GM11168 (cell line): ENCODE measurements around the gene GNB1.
"Not testable (repeated sequence)": the region's sequence is repeated elsewhere in the genome, so short reads cannot be mapped to it uniquely, and the experiment has no call there.

Experiments
- in situ Hi-C: fragments of 300-500 bp; cut with MboI; formaldehyde crosslinking; loops from one replicate; pipeline ENCODE4 v1.12.0; 2022; ENCODE audit warnings: low sequenced_read_pairs; ENCODE audit not compliant: unreplicated experiment

GNB1 gene

GRCh38 chr1:1890506-1891348 lies at the start of gene GNB1:
Gene GNB1 (minus strand): TSS chr1:1891087. CDS start chr1:1825453, 65,634 bp downstream.
- in situ Hi-C loops, result no loop called here

DNA sequence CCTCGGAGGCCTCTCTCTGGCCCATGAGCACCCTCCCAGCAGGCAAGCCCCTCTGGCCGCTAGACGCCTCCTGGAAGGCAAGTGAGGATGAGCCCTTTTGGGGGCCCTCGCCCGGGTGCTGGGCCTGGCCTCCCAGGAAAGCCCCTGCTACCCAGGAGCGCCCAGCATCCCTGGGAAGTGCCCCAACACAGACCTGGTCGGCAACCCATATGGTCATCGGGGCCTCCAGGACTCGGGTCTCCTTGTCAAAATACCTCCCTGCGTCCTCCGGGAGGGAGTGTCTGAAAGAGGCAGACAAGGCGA lies 49.2 kb upstream of the GNB1 start:
- in situ Hi-C loops, result no loop called here

- in situ Hi-C loops, result no loop called here
Observed at GRCh38 chr1:1939296-1940122, 48.6 kb upstream of the GNB1 start.

GRCh38 chr1:1938613-1939295 lies 47.9 kb upstream of the GNB1 start:
- in situ Hi-C loops, result no loop called here

- in situ Hi-C loops, result no loop called here
Observed at GRCh38 chr1:1938276-1938573, 47.3 kb upstream of the GNB1 start.

DNA sequence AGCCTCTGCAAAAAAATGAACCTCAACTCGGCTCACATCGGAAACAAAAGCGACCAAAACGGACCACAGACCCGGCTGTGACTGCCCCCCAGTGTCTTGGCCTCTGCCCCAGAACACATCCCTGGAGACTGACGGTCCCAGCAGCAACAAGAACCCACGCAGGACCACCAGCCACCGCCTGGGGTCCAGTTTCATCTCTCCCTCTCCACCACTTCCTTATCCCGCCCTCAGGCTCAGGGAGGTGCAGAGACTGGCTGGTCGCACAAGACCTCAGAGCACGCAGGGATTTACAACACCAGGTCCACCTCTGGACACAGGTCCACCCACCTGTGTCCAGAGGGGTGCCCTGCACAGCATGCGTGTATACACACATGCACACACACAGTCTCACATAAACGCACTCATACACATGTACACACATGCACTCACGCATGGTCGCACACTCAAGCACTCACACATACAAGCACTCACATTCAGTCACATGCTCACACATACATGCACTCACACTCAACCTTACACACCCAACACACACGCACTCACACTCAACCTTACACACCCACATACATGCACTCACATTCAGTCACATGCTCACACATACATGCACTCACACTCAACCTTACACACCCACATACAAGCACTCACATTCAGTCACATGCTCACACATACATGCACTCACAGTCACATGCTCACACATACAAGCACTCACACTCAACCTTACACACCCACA lies 46.8 kb upstream of the GNB1 start:
- in situ Hi-C loops, result no loop called here

DNA sequence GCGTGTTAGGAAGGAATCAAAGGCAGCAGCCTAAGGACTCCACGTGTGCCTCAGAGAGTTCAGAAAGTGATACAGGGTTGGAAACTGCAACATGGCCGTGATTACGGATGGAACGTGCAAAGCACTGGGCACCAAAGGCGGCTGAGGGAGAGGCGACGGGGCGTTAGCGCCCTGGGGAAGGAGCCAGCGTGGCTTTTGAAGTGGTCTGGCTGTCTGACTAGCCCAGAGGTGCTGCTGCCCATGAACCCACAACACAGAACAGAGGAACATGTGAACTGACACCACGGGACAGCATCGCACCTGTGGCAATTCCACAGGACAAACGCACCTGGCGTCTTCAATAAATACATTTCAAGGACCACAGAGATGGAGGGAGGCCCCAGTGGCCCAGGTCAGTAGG lies 46.2 kb upstream of the GNB1 start:
- in situ Hi-C loops, result no loop called here

DNA sequence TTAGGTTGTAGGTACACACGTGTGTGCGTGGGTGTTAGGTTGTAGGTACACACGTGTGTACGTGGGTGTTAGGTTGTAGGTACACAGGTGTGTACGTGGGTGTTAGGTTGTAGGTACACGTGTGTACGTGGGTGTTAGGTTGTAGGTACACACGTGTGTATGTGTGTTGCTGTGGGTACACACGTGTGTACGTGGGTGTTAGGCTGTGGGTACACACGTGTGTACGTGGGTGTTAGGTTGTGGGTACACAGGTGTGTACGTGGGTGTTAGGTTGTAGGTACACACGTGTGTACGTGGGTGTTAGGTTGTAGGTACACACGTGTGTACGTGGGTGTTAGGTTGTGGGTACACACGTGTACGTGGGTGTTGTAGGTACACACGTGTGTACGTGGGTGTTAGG lies 44.0 kb upstream of the GNB1 start:
- in situ Hi-C loops, result not testable (repeated sequence)

DNA sequence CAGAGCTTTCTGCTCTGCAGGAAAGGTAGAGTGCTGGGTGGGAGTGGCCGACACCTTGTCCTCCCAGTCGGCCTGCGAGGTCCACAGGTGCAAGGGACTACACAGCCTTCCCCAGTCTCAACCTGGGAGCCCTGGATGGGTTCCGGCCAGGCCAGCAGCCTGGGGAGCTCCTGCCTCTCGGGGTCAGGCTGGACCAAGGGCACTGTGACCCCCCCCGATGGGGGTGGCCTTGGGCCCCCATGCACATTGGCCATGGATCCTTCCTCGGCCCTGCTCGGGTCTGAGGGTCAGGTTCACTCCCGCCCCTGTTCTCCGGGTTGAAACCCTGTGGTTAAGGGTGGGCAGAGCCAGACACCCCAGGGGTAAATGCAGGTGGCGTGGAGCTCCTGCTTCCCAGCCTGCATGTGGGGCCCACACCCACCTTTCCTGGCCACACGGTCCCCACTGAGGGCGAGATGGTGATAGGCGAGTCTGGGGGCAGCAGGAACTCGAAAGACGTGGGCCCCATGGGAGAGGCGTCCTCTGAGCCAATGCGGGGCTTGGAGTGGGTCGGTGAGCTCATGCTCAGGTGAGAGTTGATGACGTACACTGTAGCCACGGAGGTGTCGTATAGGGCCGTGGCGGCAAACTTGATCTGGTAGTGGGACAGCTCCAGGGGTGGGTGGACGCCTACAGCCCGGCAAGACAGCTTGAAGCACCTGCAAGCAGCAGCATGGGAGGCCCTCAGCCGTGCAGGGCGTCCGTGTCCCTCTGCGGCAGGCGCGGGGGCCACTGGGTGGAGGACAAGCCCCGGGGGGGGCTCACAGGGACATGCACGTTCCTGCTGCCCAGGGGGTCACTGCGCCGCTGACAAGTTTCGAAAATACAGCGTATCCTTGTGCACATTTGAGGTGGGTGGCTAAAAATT lies 39.0 kb upstream of the GNB1 start:
- in situ Hi-C loops, result no loop called here

DNA sequence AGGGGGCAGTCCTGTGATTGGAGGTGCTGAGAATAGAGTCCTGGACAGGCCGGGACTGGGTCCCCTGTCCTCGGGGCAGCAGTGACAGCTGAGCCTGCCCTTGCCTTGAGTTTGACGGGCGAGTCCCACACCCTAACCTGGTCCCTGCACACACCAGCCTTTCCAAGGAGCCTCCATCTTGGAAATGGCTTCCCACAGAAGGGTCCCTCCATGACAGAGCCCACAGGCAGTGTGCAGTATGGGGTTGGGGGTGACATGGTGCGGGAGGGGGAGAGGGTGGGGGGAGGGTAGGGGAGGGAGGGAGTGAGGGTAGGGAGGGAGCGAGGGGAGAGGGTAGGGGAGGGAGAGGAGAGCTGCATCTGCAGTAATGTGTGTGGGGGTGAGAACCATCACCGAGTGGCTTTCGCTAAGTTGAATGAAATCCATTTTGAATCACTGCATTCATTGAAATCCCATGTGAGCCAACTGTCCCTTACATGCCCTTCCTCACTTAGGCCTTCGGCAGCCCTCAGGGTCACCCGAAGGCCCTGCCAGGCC lies 38.3 kb upstream of the GNB1 start:
- in situ Hi-C loops, result no loop called here

DNA sequence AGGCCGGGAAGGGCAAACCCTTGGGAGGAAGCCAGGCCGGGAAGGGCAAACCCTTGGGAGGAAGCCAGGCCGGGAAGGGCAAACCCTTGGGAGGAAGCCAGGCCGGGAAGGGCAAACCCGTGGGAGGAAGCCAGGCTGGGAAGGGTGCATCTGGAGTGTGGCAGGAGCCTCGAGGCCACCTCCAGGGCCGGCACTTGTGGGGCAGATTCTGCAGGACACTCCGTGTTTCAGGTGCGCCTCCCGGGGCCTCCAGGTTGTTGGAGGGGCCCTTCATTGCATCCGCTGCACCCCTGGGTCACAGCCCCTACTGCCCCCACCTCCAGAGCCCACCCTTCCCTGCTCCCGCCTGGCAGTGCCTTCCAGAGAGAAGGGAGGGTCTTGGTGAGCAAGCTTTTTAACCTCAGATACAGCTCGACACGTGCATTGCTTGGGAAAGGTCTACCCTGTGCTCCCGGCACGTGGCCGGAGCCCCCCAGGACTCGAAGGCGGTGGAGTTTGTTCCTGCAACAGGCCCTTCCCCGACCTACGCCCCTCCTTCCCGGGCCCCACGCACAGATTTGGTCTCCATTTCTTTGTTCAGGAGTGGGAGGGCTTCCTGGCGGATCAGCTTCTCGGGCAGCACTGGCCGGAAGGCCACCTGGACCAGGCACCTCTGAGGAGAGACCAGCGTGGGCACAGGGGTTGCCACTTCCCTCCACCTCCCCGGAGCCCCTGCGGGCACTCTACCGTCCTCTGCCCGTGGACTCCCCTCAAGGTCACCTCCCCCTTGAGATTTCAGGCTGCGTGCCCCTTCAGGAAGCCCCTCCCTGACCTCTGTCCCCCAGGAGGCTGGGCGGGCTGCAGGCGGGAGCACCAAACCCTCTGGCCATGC lies 37.6 kb upstream of the GNB1 start:
- in situ Hi-C loops, result no loop called here

- in situ Hi-C loops, result no loop called here
Observed at GRCh38 chr1:1927751-1928150, 36.9 kb upstream of the GNB1 start.

DNA sequence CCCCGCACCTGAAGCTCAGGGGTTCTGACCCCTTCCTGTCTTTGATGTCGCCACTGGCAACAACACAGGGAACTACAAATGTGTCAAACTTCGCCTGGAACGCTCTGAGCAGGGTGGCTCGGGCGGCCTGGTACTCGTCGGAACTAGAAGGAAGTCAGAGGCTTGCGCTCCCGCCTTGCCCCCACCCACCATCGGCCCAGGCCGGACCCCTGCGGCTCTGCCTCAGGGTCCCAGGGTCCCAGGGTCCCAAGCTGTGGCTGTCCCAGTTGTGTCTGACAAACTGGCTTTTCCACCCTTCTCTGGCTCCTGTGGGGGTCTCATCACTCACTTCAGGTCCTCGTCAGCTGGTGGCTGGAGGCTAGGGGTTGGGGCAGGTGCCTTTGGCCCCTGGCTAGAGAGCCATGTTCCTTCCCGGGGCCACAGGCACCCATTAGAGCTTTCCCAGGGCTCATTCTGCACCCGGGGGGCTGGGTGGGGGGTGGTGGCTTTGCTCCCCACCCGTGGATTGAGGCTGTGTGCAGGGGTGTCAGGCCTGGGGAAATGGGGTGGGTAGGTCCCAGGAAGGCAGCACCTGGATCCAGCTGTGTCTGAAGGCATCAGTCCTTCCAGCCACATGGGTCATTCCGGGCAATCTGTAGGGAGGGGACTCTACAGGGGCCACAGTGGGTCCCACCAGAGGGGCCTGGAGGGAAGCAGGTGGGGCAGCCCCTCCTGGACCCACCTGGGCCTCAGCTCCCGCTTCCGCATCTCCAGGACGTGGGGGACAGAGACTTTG lies 36.2 kb upstream of the GNB1 start:
- in situ Hi-C loops, result no loop called here

DNA sequence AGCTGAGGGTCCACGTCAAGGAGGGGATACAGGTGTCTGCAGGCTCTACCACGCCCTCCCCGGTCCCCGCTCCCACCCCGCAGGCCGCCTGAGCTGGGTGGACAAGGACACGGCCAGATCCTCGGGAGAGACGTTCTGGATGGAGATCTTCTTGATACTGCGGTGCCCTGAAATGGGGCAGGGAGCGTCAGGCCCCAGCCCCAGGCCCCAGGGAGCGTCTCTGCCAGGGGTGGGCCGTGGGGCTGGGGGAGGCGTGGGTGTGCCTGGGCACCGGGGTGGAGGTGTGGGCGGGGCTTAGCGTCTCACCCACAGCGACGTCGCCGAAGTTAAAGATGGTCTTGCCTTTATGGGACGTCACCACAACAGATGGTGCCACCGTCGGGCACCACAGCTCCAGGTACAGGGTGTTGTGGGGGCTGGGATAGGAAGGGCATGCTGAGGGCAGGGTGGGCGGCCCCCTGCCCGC lies 35.5 kb upstream of the GNB1 start:
- in situ Hi-C loops, result no loop called here

DNA sequence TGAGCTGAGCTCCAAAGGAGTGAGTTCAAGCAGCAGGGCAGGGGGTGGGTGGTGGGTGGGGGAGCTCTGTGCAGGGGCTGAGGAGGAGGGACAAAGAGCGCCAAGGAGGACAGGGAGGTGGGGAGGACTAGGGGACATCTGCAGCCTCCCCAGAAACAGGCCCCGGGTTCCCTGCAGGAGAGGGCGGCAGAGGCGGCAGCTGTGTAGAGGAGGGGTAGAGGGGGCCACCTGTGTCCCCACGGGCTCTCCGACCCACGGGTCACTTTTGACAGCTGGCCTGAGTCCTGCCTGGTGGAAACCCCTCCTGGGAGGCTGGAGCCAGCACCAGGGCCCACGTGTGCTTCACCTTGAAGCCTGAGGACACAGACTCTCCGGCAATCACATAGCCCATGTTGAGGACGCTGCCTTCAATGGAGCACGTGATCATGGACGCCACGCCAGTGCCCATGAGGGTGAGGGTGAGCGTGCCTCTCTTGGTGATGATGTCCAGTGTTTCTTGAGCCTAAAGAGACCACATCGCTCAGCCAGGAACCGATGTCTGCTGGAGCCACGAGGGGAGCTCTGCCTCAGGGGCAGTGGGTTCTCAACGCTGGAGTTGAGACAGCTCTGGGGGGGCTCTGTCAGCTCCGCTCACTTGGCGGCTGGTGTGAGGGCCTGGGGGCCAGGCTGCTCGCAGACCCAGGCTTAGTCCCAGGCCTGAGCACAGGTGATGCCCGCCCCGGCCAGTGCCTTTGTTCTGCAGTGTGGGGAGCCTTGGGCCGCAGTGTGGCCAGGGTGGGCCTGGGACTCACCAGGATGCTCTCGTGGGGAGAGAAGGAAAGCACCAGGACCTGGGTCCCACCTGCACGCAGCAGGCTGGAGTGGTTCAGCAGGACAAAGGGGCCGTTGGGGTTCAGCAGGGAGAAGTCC lies 34.8 kb upstream of the GNB1 start:
- in situ Hi-C loops, result no loop called here

DNA sequence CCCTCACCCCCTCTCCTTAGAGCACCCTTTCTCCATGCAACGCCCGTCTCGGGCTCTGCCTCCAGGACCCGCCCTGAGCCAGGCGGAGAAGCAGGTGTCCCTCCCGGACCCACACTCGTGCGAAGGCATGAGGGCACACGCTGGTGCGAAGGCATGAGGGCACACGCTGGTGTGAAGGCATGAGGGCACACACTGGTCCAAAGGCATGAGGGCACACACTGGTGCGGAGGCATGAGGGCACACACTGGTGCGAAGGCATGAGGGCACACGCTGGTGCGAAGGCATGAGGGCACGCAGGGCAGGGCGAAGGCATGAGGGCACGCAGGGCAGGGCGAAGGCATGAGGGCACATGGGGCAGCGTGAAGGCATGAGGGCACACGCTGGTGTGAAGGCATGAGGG lies 34.0 kb upstream of the GNB1 start:
- in situ Hi-C loops, result no loop called here

- in situ Hi-C loops, result no loop called here
Observed at GRCh38 chr1:1924386-1924785, 33.5 kb upstream of the GNB1 start.
